GM21515 (cell line): ENCODE measurements around the gene IGIP.

ENCODE experiments used
- ATAC-seq: cut with Tn5 transposase; IDR thresholded peaks from one replicate; pipeline ENCODE4 v1.9.1; 2021; ENCODE audit not compliant: unreplicated experiment

The IGIP gene

DNA sequence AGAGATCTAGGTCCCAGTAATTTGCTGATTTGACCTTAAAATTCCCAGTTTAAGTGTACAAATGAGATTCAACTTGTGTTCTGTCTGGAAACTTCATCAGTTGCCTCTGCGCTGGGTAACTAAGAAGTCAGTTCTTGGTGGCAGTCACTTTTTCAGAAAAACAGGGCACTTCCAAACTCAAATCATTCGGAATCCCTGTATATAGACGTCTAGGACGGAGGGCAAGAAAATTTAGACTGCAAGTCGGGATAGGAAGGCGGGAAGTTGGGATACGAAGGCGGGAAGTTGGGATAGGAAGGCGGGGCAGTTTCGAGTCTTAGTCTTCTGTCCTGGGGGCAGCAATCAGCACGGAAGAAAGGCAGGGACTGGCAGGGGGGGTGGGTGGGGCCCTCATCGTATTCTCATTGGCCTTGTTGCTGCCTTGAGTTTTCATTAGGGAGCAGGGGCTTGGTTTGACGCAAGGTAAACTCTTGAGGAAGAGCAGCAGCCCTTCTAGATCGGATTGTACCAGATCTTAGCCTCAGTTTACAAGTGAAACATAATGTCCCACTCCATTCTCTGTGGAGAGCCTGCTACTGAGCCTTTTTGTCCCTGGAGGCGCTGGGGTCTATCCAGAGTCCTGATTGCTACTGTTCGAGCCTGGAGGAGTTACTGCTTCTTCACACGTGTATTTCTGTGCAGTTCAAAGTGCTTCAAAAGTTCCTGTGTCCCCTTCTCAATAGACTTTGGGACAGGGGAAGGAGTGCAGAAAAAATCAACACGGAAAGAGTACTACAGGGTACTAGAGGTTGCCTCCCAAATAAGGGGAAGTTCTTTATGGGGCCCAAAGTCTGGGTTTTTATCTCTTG is 14.5 kb upstream of the IGIP start:
- ATAC-seq, result no peak

DNA sequence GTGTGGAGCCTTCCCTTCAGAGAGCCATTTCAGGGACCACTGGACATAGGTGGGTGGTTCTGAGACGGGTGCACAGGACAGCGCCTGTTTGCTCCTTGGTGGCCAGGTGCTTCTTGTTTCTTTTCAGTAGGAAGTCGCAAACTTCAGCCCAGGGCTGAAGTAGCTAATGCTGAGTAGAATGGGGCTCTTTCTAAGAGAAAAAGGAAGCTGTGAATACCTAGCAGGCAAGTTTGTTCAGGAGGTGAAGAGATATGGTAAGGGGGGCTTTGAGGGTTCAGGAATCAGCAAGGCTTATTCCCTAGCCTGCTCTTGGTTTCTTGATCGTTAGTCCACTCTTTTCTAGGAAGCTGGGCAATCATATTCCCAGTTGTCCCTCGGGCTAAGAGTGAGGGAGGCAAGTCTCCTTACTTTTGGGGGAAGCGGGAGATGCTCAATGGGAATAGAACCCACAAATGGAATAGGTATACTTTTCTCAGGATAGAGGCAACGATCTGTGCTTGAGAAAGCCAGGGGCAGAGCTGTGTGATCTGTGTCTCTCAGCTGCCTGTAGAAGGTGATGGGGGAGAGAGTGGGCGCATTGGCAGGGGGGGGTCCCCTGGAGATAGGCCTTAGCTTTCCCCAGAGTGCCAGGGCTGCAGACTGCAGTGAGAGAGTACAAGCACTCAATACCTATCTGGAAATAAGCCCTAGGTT is 13.7 kb upstream of the IGIP start:
- no peak for ATAC-seq

DNA sequence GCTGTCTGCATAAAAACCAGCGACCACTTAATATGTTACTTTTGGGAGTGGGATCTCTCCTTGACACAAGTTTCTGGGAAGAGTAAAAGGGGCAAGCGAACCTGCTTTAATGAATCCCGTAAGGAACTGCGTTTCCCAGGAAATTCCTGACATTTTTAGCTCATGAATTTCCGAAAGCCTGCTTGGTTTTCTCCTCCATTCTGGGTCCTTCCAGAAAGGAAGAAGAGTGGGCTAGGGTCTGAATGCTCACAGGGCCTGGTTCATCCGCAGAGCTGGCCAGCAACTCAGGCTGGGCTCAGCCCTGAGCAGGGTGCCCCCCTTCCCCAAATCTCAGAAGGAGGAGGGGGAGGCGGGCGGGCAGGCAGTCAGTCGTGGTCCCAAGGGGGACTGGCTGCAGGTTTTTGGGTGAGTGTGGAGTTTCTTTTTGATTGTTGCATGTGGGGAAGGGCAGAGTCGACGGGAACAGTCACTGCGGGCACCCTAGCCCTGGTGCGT is 13.0 kb upstream of the IGIP start:
- no peak for ATAC-seq

DNA sequence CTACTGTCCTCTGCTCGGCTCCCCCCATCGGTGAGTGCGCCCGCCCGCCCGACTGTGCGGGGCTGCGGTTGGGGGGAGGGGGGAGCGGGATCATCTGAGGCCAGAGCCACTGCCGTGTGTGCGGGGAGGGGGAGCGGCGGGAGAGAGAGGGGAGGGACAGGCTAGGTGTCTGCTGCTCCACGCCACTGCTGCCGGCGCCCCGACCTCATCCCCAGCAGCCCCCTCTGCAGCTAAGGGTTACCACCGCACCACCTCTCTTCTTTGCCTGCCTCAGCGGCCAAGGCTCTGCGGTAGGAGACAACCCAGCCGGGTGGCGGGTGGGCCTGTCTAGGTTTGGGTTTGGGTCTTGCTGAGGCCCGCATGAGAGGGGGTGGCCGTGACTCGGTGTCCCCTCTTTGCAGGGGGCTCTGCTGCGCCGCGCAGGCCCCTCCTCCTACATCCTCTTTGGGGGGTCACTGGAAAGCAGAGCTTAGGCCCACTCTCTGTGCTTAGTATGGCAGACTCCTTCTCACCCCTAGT is 12.5 kb upstream of the IGIP start:
- ATAC-seq, result no peak

DNA sequence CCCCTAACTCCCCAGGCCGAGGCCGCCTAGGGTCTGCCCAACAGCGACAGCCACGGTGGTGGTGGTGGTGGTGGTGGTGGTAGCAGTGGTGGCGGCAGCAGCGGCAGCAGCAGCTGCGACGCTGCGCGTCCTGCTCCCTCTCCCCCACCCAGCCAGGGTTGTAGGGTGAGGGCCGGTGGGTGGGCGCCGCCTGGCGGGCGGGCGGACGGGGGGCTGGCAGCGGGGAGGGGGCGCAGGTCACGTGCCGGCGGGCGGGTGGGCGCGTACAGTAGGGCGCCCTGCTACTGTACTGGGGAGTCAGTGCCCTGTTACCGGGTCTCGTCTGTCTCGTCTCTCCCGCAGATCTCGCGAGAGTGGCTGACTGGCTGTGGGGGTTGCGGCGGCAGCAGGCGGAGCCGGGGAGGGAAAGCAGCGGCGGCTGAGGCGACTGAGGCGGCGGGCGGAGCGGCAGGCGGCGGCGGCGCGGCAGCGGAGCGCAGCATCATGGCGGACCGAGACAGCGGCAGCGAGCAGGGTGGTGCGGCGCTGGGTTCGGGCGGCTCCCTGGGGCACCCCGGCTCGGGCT is 12.0 kb upstream of the IGIP start, which contains the start of gene PURA:
Gene PURA (plus strand): TSS at position 411 of the 565 bp plus-strand sequence. CDS start 73 bp downstream, at position 484.
- ATAC-seq, result peak; percentile 85

DNA sequence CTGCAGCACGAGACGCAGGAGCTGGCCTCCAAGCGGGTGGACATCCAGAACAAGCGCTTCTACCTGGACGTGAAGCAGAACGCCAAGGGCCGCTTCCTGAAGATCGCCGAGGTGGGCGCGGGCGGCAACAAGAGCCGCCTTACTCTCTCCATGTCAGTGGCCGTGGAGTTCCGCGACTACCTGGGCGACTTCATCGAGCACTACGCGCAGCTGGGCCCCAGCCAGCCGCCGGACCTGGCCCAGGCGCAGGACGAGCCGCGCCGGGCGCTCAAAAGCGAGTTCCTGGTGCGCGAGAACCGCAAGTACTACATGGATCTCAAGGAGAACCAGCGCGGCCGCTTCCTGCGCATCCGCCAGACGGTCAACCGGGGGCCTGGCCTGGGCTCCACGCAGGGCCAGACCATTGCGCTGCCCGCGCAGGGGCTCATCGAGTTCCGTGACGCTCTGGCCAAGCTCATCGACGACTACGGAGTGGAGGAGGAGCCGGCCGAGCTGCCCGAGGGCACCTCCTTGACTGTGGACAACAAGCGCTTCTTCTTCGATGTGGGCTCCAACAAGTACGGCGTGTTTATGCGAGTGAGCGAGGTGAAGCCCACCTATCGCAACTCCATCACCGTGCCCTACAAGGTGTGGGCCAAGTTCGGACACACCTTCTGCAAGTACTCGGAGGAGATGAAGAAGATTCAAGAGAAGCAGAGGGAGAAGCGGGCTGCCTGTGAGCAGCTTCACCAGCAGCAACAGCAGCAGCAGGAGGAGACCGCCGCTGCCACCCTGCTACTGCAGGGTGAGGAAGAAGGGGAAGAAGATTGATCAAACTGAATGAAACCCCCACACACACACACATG is 11.2 kb upstream of the IGIP start:
- peak; percentile 33 for ATAC-seq

DNA sequence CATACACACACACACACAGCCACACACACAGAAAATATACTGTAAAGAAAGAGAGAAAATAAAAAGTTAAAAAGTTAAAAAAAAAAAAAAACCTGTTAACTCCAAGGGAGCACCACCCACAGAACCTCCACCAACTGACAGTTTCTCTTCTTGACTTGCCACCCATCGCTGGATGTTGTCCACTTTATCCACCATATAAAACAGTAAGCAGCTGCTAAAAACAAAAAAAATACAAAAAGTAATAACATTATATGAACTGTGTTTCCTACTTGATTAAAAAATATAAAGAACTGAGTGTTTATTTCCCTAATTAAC is 10.6 kb upstream of the IGIP start:
- no peak for ATAC-seq

DNA sequence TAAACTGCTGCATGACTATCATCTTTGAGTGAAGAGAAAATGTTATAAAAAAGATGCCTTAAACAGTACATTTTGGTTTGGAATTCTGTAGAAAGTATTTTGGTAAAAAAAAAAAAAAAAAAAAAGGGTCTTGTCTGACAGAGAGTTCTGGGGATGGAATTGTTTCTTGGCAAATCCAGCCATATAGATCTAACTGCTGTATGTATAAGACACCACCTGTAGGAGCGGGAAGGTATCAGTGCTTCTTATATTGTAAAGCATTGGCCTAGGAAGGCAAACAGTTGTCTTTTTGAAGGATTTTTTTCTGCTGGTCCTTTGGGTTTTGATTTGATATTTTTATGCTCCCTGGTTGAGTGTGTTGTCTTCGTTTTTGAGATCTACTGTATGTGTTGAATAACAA is 9.0 kb upstream of the IGIP start:
- no peak for ATAC-seq

DNA sequence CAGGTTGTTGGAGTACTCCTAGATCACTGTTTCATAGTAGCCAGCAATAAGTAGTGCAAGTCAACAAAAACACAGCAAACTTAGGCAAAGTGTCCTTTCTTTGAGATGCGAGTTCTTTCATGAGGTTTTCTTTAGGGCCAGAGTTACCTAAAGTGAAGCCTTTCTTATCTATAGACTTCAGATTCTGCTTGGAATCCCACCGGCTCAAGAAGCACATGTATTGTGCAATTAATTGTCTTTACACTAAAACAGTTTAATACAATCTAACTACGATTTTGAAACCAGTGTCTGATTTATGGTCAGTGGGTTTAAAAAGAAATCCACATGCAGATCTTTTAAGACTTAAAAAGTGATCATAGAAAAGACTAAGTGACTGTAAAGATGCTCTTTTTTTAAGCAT is 8.2 kb upstream of the IGIP start:
- no peak for ATAC-seq

DNA sequence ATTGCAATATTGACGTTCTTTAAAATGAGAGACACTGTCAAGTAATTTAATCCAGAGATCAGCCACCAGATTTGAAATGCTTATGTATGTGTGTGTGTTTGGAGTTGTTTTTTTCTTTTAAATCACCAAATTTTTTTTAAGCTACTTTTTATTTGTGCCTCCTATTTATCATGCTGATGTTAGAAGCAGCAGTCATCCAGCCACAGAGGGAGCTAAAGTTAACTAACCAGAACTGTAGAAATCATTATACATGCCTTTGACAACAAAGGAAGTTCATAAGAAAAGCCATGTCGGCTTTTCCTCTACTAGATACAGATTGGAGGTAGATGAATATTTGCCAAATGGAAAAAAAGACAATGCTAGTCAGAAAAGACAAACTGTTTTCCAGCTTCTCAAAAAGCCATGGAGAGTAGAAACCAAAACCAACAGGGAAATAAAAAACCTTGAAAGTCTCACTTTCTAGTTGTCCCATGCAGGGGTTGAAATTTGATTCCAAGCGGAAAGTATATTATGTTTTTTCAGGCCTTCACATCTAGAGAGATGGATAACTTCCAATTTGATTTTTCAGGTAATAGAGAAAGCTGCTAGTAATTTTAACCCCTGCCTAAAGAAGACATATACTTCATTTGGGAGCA is 7.3 kb upstream of the IGIP start:
- no peak for ATAC-seq

DNA sequence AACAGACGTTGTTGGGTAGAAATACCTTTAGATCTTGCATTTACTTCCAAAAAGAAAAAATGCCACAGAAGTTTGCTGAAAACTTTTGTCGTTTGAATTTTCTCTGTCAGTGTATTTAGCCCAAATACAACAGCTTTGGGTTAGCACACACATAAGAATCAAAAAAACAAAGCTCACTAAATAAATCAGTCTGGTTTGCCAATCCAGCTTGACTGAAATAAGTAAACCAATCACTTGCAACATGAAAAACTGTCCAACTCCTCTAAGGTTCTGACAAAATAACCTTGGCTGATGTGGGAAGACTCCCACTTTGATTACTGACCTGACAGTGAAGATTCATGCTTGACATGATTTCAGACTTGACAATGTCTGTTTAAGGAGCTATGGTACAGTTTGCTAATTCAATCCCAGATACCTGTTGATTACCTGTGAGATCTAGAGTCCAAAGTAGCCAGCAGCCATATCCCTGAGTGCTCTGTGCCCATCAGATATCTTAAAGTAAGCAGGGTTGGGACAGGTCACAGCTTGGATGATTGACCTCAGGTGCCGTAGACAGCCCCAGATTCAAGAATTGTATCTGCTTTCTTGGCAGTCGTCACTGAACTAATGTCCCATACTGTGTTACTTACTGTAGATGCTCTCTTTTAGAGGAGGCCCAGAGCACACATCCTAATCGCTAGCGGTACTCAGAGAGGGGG is 727 bp downstream of the IGIP start:
- no peak for ATAC-seq

DNA sequence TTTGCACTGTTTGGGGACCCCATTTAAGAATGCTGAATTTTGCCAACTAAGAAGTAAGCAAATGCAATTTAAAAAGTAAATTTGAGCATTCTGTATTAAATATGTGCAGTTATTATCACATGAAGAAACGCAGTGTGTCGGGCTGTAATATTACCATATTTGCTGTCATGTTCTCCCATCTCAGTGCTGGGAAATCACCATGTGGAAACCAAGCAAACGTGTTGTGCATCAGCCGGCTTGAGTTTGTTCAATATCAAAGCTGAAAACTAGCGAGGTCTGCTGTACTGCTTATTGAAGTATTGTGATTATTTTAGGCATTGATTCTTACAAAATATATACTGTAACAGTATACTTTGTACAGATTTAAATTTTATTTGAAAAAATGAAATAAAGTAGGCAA is 2.6 kb downstream of the IGIP start:
- no peak for ATAC-seq

DNA sequence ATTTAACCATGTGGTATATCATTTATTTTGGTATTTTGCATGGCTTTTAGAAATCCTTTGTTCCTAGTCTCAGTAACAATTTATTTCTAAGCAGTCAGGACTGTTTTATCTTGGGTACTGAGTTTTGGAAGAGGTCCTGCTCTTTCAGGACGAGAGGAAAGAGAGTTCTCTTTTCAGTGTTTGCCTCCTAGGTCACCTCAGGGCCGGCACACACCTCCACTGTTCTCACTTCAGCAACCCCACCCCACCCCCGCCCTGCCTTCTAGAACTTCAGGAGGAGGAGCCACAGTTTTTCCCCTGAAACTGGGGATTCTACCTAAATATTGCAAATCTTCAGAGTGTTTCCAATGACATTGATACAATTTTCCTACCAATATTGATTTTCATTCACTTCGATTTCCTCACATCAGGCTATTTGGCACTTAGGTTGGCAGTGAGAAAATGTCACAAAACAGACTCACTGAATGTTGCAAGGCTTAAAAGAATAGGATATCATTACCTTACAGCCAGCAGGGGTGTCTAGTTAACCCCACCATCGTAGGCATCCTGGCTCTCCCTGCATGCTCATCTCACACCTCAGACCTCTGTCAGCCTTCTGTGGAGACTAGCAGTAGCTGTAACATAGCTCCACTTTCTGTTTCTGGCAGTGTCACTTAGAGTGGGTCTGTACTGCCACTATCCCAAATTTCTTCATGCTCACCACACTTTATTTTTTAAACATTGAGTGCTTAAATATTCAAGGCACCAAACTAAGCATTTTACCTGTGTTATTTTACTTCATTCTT is 5.4 kb downstream of the IGIP start:
- ATAC-seq, result no peak

DNA sequence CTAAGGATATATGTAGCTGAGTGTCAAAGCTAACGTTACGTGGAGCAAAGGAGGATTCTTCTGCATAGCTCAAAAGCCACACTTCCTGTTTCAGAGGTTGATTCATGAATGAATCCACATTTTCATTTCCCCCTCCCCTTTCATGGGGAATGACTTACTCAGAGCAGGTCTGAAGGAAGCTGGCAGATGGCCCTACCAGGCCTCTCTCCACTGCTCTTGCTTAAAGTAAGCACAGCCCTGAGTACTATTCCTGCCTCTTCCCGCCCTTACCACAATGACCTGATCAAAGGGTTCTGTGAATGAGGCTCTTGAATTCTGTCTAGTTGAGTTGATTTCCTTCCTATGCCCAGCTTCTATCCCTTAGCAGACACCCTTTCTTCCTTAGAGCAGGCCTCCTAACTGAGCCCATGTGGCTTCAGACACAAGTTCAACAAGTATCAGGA is 6.3 kb downstream of the IGIP start:
- ATAC-seq, result no peak

DNA sequence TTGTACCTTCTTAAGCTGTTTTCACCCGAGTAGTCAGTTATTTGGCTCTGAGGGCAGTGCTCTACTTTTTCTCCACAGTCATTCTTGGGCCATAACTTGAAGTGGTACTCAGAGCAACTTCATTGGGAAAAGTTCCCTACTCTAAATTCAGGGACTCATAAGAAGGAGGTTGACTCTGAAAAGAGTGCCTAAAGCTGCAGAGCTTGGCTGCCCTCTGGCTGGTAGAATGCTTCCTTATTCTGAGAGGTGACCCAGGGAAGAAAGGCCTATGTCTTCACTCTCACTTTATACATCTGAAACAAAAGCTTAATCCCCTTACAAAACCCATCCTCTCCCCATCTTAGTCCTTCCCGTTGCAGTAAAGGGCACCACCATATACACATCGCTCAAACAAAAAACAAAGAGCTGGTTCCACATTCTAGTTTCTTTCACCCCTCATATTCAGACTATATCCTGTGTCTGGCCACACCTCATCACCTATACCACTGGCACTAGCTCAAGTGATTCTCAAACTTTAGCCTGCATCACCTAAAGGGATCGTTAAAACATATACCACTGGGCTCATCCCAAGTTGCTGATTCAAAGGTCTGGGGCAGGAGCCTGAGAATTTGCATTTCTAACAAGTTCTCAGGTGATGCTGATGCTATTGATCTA is 7.9 kb downstream of the IGIP start:
- no peak for ATAC-seq

DNA sequence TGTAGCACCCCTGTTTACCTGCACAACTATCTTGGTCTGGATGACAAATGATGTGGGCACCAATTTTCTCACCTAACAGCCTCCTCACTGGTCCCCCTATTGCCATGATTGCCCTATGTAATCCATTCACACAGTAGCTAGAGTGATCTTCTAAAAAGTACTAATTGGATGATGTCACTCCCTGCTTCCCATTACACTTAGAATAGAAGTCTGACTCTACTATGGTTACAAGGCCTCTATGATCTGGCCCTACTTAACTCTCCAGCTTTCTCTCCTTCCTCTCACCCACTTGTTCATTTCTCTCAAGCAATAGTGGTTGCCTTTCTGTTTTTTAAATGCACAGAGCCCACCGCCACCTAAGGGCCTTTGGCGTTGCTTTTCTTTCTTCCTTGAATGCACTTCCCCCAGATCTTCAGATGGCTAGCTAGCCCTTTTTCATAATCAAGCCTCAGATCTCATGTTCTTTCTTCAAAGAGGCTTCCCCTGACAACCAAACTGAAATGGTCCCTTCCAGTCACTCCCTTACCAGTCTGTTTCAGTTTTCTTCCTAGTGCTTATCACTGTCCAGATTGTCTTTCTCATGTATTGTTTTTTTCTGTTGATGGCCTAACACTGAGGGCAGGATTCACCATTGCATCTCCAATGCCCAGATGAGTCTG is 8.7 kb downstream of the IGIP start:
- ATAC-seq, result no peak

DNA sequence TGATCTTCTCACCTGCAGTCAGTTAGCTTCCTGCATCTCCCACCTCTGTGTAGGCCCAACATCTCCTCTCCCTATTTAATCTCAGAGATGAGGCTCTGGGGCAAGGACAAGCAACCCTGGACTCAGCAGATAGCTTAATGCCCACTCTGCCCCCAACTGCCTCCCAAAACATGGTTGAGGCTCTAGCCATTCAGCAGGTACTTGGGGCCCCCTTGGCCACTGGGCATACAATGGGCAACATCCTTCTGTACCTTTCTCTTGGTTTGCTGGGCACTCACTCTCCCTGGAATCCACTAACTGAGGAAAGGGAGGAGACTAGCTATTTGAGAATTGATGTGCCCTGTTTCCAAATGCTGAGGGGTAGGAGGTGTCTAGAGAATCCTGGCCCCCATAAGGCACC is 9.4 kb downstream of the IGIP start:
- ATAC-seq, result no peak

DNA sequence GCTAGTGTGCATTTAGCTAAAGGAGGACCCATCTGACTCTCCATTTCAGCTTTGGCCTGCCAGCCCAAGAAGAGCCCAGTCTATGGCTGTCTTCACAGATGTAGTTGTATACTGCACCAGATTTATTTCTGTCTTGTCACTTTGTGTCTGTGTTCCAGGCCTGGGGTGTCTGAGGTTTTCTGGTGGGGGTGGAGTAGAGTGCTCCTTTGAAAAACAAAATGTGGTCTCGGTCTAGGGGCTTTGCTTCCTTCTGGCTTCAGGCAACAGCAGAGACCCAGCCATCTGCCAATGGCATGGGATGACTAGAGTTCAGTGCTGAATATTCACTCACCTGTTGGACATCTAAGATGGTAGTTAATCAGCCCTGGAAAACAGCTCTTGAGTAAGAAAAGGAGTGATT is 10.9 kb downstream of the IGIP start:
- ATAC-seq, result no peak
